ENCODE results near the gene TMEM184A.

Gene TMEM184A

DNA sequence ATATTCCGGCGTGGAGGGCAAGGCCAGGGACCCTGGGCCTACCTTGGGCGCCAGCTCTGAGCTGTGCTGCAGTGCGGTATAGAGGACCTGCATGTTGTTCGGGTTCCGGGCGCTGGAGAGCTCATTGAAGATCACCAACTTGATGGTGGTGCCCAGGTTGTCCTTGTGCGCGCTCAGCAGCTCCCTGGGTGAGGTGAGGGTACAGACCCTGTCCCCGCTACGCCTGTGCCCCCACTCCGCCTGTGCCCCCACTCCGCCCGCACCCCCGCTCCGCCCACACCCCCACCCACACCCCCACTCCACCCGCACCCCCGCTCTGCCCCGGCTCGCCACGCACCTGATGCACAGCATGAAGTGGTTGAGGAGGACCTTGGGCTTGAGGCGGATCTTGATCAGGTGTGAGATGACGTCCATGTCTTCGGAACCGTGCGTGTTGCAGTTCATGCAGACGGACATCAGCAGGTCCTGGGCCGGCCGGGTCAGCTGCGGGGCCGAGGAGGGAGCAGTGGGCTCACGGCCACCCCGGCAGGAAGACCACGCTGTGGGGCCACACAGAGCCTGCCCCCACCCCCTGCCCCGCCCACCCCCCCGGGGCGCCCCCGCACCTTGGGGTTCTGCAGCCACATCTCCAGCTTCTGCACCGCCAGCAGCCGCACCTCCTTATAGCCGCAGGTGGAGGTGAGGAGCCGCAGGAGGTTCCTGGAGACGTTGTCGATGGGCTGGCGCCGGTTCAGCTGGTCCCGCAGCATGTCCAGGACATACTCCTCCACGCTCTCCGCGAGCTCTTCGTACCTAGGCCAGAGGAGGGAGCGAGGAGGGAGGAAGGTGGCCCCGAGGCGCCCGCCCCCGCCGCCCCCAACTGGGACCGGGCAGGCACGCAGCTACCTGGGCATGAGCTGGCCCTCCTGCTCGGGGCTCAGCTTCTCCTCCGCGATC lies 57.4 kb downstream of the TMEM184A start:
- Histone ChIP-seq H3K4me1 (peaks cover 0 to 22% (median 15%) of the 10 kb centered on the region in 4 donors), H3K4me3 (no peak overlapping the region), H3K27me3 (no peaks in the 10 kb centered on the region), H3K27ac (no peak overlapping the region), H3K9me3 (no peaks in the 10 kb centered on the region), H3K36me3 (peaks cover 65 to 93% (median 86%) of the 10 kb centered on the region in 3 donors)
- no peak for DNase-seq
- TF ChIP-seq, protein P1, sequence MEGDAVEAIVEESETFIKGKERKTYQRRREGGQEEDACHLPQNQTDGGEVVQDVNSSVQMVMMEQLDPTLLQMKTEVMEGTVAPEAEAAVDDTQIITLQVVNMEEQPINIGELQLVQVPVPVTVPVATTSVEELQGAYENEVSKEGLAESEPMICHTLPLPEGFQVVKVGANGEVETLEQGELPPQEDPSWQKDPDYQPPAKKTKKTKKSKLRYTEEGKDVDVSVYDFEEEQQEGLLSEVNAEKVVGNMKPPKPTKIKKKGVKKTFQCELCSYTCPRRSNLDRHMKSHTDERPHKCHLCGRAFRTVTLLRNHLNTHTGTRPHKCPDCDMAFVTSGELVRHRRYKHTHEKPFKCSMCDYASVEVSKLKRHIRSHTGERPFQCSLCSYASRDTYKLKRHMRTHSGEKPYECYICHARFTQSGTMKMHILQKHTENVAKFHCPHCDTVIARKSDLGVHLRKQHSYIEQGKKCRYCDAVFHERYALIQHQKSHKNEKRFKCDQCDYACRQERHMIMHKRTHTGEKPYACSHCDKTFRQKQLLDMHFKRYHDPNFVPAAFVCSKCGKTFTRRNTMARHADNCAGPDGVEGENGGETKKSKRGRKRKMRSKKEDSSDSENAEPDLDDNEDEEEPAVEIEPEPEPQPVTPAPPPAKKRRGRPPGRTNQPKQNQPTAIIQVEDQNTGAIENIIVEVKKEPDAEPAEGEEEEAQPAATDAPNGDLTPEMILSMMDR (IDR thresholded peaks at IDR 0.05), result no peak
- intact Hi-C loops (cut with DNase I; ENCODE audit: low total_unique reads), result no loop called here

DNA sequence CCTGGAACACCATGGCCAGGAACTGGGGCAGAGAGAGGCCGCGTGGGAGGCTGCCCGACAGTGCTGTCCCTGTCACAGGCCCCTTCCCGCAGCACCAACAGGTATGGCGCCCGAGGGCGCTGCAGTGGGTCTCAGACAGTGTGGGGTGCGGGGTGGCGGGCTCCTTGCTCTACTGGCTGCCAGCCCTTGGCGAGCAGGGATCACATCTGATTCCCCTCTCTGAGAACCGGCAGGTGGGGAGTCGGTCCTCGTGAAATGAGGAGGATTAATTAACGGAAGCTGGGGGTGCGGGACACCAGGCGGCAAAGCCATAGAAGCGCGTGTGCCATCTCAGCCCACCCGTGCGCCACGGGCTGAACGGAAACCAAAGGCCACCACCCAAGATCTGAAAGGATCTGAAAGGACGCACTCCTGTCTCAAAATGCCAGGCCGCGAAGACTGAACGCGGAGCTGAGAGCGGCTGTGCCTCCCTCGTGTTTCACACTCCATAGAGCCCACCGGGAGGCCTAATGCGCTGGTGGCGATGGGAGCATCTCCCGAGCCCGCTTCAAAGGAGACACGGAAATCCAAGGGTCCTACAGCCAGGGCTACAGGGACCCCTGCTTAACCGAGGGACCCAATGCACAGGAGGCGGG lies 58.6 kb downstream of the TMEM184A start:
- no peak for DNase-seq
- no peaks in the 10 kb centered on the region for H3K9me3 ChIP-seq
- no peaks in the 10 kb centered on the region for H3K27me3 ChIP-seq
- no peak overlapping the region for H3K27ac ChIP-seq
- TF ChIP-seq, protein P1 (IDR thresholded peaks at IDR 0.05), result no peak
- H3K4me3 ChIP-seq, result no peak overlapping the region
- intact Hi-C loops (cut with DNase I; ENCODE audit: low total_unique reads), result no loop called here
- peaks cover 0 to 10% (median 4%) of the 10 kb centered on the region in 4 donors for H3K4me1 ChIP-seq
- H3K36me3 ChIP-seq, result peaks cover 77 to 100% (median 96%) of the 10 kb centered on the region in 3 donors

DNA sequence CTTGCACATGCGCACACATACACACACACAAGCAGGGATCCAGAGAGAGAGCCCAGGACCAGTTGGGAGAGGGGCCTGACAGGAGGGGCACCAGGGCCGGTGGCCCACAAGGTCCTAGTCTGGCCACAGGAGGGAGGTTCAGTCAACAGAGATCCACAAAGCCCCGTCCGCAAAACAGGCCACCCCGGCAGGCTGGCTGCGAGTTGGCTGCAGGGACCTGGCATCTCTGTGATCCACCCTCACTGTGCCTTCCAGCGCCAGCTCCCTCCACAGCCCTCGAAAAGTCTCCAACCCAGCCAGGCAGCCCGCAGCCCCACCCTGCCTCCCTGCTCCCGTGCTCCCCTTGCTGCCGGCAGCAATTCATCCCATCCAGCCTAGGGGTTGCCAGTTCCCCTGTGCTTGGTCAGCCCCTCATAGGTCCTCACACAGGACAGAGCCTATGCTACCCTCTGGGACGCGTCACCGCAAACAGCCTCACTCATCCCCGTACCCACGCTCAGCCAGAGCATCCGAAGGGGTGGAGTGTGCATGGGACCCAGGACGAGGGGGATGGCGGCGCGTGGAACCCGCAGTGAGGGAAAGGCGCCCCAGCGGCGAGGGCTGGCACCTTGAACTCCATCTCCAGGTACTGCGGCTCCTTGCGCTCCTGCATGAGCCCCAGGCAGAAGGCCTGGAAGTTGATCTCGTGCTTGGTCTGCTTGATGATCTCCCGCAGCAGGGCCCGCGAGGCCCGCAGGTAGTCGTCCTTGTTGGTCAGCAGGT lies 59.3 kb downstream of the TMEM184A start:
- intact Hi-C loops (cut with DNase I; ENCODE audit: low total_unique reads), result no loop called here
- Histone ChIP-seq H3K9me3 (no peaks in the 10 kb centered on the region), H3K4me1 (peaks cover 0 to 4% (median 2%) of the 10 kb centered on the region in 4 donors), H3K27ac (no peak overlapping the region), H3K4me3 (no peak overlapping the region), H3K36me3 (peaks cover 84 to 100% (median 96%) of the 10 kb centered on the region in 3 donors), H3K27me3 (no peaks in the 10 kb centered on the region)
- DNase-seq, result no peak
- TF ChIP-seq, protein P1 (IDR thresholded peaks at IDR 0.05), result no peak

DNA sequence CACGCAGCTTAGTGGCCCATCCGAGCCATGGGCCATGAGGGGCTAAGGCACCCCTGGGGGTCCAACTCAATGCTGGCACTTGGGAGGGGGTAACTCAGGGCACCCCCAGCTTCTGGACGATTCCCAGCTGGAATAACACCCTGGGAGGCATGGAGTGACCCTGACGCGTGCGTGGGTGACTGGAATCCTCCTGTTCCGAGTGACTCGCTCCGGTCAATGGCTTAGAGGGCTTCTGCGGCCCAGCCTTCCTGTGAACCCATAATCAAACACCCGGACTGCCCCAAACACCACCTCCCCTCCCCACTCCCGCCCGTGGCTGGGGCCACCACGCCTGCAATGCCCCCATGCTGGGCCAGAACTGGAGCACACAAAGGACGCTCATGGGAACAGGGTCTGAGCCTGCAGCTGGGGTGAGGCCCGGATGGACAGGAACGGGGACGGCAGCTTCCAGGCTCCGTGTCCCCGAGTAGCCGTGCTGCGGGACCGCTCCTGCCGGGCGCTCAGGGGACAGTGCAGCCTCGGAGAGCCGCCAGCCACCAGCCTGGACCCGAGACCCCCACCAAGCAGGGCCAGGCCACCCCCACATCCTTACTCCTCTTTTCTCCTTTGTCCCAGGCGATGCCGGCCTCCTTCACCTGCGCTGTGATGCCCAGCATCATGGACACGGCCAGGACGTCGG lies 60.3 kb downstream of the TMEM184A start:
- Histone ChIP-seq H3K27ac (no peak overlapping the region), H3K4me3 (no peak overlapping the region), H3K36me3 (peaks cover 84 to 100% (median 91%) of the 10 kb centered on the region in 3 donors), H3K4me1 (no peaks in the 10 kb centered on the region), H3K27me3 (no peaks in the 10 kb centered on the region), H3K9me3 (no peaks in the 10 kb centered on the region)
- DNase-seq, result no peak
- TF ChIP-seq, protein P1 (IDR thresholded peaks at IDR 0.05), result no peak
- intact Hi-C loops (cut with DNase I; ENCODE audit: low total_unique reads), result no loop called here

Measured in tibial artery (tissue), 4 donors.